Coronary artery (tissue), 2 donors: ENCODE data around the gene ZNF180.
"Not testable (repeated sequence)": the region's sequence is repeated elsewhere in the genome, so short reads cannot be mapped to it uniquely, and the experiment has no call there.

Source experiments
- DNase-seq: peaks from one replicate; pipeline ENCODE4 v3.0.0-alpha.2; 2017; ENCODE audit warnings: low spot score
- H3K27ac ChIP-seq, 2 donors: fragments of 200-600 bp; sonication (generic); one replicate each; pipeline ENCODE4 v1.5.1; 2016 to 2019
- H3K4me3 ChIP-seq: fragments of 200-600 bp; sonication (generic); 2 replicates; pipeline ENCODE4 v1.5.1; 2016; ENCODE audit warnings: mild to moderate bottlenecking, moderate library complexity
- TF ChIP-seq, protein P1 (sequence below): fragments of 200-600 bp; sonication (generic); IDR thresholded peaks from one replicate; pipeline ENCODE4 v1.5.1; 2019; ENCODE audit warnings: antibody characterized with exemption

The ZNF180 gene

DNA sequence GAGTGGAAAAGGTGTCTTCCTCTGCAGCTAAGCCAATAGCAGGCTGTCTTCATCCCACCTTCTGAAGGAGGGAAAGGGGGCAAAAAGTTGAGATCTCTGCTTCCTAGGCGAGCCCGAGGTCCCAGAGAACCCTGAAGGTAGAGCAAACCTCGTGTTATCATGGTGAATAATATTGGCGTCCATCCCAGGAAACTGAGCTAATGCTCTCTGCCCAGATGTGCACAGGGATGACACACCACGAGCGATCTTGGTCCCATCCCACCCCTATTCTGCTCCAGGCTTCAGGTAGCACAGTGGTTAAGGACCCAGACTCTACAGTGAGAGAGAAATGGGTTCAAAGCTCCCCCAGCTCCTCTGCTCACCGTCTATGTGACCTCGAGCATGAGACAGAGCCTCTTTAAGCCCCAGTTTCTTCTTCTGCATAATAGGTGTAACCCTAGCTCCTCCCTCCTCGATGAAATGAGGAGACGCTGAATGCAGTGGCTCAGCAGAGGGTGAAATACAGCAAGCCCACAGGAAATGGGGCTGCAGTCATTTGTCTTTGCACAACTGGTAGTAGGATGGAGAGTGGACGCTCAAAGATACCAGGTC is 39.0 kb upstream of the ZNF180 start:
- Histone ChIP-seq H3K27ac (no peak overlapping the region), H3K4me3 (no peak overlapping the region)
- TF ChIP-seq, protein P1, sequence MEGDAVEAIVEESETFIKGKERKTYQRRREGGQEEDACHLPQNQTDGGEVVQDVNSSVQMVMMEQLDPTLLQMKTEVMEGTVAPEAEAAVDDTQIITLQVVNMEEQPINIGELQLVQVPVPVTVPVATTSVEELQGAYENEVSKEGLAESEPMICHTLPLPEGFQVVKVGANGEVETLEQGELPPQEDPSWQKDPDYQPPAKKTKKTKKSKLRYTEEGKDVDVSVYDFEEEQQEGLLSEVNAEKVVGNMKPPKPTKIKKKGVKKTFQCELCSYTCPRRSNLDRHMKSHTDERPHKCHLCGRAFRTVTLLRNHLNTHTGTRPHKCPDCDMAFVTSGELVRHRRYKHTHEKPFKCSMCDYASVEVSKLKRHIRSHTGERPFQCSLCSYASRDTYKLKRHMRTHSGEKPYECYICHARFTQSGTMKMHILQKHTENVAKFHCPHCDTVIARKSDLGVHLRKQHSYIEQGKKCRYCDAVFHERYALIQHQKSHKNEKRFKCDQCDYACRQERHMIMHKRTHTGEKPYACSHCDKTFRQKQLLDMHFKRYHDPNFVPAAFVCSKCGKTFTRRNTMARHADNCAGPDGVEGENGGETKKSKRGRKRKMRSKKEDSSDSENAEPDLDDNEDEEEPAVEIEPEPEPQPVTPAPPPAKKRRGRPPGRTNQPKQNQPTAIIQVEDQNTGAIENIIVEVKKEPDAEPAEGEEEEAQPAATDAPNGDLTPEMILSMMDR = no peak
- peak; percentile 24 for DNase-seq

GRCh38 chr19:44535361-44535760 is 35.0 kb upstream of the ZNF180 start:
- H3K4me3 ChIP-seq, DNase-seq, H3K27ac ChIP-seq: not testable (repeated sequence)

DNA sequence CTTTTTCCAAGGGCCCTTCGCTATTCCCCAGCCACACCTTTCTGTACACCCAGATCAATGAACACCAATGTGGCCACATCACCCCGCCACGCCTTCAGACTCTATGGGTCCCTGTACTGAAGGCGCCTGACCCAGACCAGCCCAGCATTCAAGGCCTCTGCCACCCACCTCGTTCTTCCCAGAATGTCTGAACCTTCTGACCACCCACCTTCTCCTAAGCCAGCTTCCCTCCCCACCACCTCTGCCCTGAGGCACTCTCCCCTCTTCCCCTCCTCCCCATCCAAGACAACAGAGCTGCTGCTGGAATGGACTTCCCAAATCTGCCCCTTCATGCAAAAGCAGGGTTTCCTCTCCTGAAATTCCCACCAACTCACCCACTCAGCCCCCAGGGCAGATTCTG is 32.5 kb upstream of the ZNF180 start:
- H3K27ac ChIP-seq = no peak overlapping the region
- H3K4me3 ChIP-seq = no peak overlapping the region
- TF ChIP-seq, protein P1 = no peak
- no peak for DNase-seq

GRCh38 chr19:44530777-44531176 is 30.5 kb upstream of the ZNF180 start:
- H3K4me3 ChIP-seq = no peak overlapping the region
- no peak for DNase-seq
- TF ChIP-seq, protein P1 = no peak
- no peak overlapping the region for H3K27ac ChIP-seq

GRCh38 chr19:44529536-44529935 is 29.2 kb upstream of the ZNF180 start, which contains the start of gene CEACAM20:
CEACAM20 (minus strand) TSS chr19:44529675; CDS start chr19:44529509, 166 bp downstream.
- Histone ChIP-seq H3K4me3 (no peak within 1 kb of the TSS), H3K27ac (no peak within 1 kb of the TSS)
- TF ChIP-seq, protein P1 = no peak
- no peak for DNase-seq

DNA sequence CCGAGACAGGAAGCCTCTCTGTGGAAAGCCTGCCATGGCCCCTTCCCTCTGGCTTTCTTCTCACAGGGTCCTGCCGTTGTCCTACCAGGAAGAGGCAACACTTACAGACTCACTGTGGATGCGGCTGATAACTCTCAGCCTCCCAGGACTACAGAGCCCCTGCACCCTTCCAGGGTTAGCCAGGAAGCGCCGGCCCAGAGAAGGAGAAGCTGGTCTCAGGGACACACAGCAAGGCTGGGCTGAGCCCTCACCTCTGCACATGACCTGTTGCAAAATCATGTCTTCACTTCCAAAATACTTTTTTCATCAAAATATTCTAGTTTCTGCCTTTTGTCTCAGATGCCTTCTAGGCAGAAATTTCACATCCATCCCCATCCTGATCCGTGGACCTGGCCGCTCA is 27.2 kb upstream of the ZNF180 start:
- no peak overlapping the region for H3K27ac ChIP-seq
- H3K4me3 ChIP-seq = no peak overlapping the region
- TF ChIP-seq, protein P1 = no peak
- DNase-seq = no peak

GRCh38 chr19:44525721-44526430 is 25.6 kb upstream of the ZNF180 start:
- TF ChIP-seq, protein P1 = no peak
- no peak for DNase-seq
- H3K27ac ChIP-seq = no peak overlapping the region
- no peak overlapping the region for H3K4me3 ChIP-seq
